K562 (cell line): Measurements from ENCODE around the gene GNA15. TPM values are rescaled to one million over a fixed set of nuclear protein-coding genes. Genes with fewer than 3 reads are reported as not detected.

Experiments used
- HEY1 ChIP-seq: fragments of 250-450 bp; sonication (Bioruptor Pico); IDR thresholded peaks from 2 replicates; pipeline ENCODE4 v1.5.0; 2020; ENCODE audit warnings: mild to moderate bottlenecking, moderate library complexity, borderline replicate concordance
- HLTF ChIP-seq: fragments of 450-650 bp; IDR thresholded peaks from 2 replicates; pipeline ENCODE4 v1.6.1; 2016
- L3MBTL2 ChIP-seq: fragments of 450-650 bp; IDR thresholded peaks from 2 replicates; pipeline ENCODE4 v1.6.1; 2016; ENCODE audit warnings: mild to moderate bottlenecking, moderate library complexity
- PYGO2 ChIP-seq: fragments of 450-650 bp; IDR thresholded peaks from 2 replicates; pipeline ENCODE4 v1.6.1; 2016; ENCODE audit warnings: mild to moderate bottlenecking, missing genetic modification characterization, moderate library complexity, missing compliant biosample characterization
- RFX5 ChIP-seq: IDR thresholded peaks from 2 replicates; pipeline ENCODE4 v1.6.1; 2011; ENCODE audit warnings: low read depth, mild to moderate bottlenecking, improper control_type of control experiment, low read length
- RHOXF2B ChIP-seq: fragments of 250-450 bp; sonication (Bioruptor Pico); conservative IDR thresholded peaks from 2 replicates; pipeline ENCODE4 v1.5.1; 2021
- ZFX ChIP-seq: sonication (generic); formaldehyde crosslinking; IDR thresholded peaks from 2 replicates; pipeline ENCODE4 v1.8.0; 2022; ENCODE audit warnings: mild to moderate bottlenecking, missing genetic modification reagents, moderate library complexity
- ZNF124 ChIP-seq: sonication (generic); formaldehyde crosslinking; IDR thresholded peaks from 2 replicates; pipeline ENCODE4 v1.8.1; 2022; ENCODE audit warnings: missing genetic modification reagents
- ZNF347 ChIP-seq: fragments of 450-650 bp; formaldehyde crosslinking; IDR thresholded peaks from 2 replicates; pipeline ENCODE4 v1.4.0; 2020; ENCODE audit warnings: low read depth, mild to moderate bottlenecking, moderate library complexity
- ZNF699 ChIP-seq: fragments of 250-450 bp; sonication (Bioruptor Pico); IDR thresholded peaks from 2 replicates; pipeline ENCODE4 v1.8.0; 2021; ENCODE audit warnings: mild to moderate bottlenecking, moderate library complexity; ENCODE audit not compliant: insufficient replicate concordance
- polyA plus RNA-seq, 8 experiments: library from polyadenylated mRNA; depleted of rRNA in 4 of 8; stranded (reverse) in 5 of 8; unstranded in 3 of 8; fragments of >200 nt; fragmentation: Nextera tagmentation in 2 of 8; fragmentation: Illumina TruSeq in 1 of 8; extraction: Ambion mirVana in 2 of 8; extraction: Trizol in 1 of 8; gene quantifications; 2 replicates each; pipeline versions ENCODE4 v1.2.1 to v1.2.3, GENCODE V29; 2011 to 2014; ENCODE audit warnings: inconsistent platforms in 1 of 8, missing spikeins in 1 of 8
- total RNA-seq, 7 experiments: library from RNA; depleted of rRNA in 6 of 7; stranded (reverse); fragments of >200 nt in 6 of 7; fragmentation: Illumina TruSeq in 2 of 7; extraction: Trizol in 2 of 7; gene quantifications; 2 replicates each; pipeline versions ENCODE4 v1.2.1 to v1.2.3, GENCODE V29; 2011 to 2021; ENCODE audit warnings: low replicate concordance in 1 of 7
- TF ChIP-seq, protein P1 (sequence below): sonication (generic); formaldehyde crosslinking; IDR thresholded peaks from 2 replicates; pipeline ENCODE4 v1.8.1; 2023; ENCODE audit warnings: mild to moderate bottlenecking, missing genetic modification reagents
- TF ChIP-seq, protein P2 (sequence below): sonication (generic); formaldehyde crosslinking; IDR thresholded peaks from 2 replicates; pipeline ENCODE4 v1.8.0; 2023; ENCODE audit warnings: missing genetic modification reagents, mild to moderate bottlenecking, borderline replicate concordance
- TF ChIP-seq, protein P3 (sequence below): fragments of 450-650 bp; IDR thresholded peaks from 2 replicates; pipeline ENCODE4 v1.6.1; 2018; ENCODE audit warnings: mild to moderate bottlenecking, low read depth; ENCODE audit not compliant: partially characterized antibody
- TF ChIP-seq, protein P4 (sequence below): fragments of 200-800 bp; sonication (Bioruptor generic); IDR thresholded peaks from 2 replicates; pipeline ENCODE4 v1.6.1; 2017; ENCODE audit warnings: missing genetic modification characterization, missing compliant biosample characterization
- TF ChIP-seq, protein P5 (sequence below), 2 experiments: fragments of 200-800 bp in 1 of 2; sonication (Bioruptor generic) in 1 of 2; sonication (generic) in 1 of 2; formaldehyde crosslinking in 1 of 2; IDR thresholded peaks in 1 of 2; conservative IDR thresholded peaks in 1 of 2; 2 replicates each; pipeline versions ENCODE4 v1.5.0 to v1.6.1; 2016 to 2020; ENCODE audit warnings: missing compliant biosample characterization in 1 of 2, missing genetic modification characterization in 1 of 2, missing genetic modification reagents in 1 of 2

GNA15 gene
- total and polyA plus RNA-seq, 9 of the 15 experiments (the other 6 are each of a cell fraction or from before 2014, with no cell fraction given): 0.03 to 0.24 (median 0.11) TPM; not detected in 1

DNA sequence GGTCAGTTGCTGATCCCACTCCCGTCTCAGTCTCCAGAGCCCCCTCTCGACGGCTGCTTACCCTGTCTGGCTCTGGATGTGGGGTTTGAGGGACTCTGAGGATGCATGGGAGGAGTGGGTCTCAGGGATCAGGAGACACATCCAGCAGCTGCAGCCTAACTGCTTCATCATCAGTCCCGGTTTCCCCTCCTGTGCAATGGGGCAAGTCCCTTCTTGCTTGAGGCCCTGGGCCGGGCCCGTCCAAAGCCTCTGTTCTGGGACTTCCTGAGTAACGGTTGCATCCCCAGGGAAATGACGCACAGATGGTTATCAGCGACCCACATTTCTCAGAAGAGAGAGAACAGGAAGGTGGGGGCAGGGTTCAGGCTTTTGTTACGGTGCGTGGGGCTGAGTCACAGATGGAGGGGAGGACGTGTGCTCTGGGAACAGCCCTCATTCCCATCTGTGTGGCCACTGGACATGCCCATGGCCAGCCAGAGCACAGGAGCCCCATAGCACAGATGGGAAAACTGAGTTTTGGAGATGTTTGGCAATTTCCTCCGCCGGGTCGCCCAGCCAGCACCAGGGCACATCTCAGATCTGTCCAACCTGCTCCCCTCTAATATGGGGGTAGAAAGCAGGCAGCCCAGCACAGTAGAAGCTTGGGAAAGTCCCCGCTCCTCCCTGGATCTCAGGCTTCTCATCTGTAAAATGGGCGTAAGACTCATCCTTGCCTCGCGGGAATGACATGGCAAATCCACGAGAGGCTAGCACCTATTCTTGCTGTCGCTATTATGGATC lies 19.3 kb downstream of the GNA15 start (continued):
- TF ChIP-seq, protein P1, sequence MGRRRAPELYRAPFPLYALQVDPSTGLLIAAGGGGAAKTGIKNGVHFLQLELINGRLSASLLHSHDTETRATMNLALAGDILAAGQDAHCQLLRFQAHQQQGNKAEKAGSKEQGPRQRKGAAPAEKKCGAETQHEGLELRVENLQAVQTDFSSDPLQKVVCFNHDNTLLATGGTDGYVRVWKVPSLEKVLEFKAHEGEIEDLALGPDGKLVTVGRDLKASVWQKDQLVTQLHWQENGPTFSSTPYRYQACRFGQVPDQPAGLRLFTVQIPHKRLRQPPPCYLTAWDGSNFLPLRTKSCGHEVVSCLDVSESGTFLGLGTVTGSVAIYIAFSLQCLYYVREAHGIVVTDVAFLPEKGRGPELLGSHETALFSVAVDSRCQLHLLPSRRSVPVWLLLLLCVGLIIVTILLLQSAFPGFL (CRISPR knock-in tag): no peak
- TF ChIP-seq, protein P2, sequence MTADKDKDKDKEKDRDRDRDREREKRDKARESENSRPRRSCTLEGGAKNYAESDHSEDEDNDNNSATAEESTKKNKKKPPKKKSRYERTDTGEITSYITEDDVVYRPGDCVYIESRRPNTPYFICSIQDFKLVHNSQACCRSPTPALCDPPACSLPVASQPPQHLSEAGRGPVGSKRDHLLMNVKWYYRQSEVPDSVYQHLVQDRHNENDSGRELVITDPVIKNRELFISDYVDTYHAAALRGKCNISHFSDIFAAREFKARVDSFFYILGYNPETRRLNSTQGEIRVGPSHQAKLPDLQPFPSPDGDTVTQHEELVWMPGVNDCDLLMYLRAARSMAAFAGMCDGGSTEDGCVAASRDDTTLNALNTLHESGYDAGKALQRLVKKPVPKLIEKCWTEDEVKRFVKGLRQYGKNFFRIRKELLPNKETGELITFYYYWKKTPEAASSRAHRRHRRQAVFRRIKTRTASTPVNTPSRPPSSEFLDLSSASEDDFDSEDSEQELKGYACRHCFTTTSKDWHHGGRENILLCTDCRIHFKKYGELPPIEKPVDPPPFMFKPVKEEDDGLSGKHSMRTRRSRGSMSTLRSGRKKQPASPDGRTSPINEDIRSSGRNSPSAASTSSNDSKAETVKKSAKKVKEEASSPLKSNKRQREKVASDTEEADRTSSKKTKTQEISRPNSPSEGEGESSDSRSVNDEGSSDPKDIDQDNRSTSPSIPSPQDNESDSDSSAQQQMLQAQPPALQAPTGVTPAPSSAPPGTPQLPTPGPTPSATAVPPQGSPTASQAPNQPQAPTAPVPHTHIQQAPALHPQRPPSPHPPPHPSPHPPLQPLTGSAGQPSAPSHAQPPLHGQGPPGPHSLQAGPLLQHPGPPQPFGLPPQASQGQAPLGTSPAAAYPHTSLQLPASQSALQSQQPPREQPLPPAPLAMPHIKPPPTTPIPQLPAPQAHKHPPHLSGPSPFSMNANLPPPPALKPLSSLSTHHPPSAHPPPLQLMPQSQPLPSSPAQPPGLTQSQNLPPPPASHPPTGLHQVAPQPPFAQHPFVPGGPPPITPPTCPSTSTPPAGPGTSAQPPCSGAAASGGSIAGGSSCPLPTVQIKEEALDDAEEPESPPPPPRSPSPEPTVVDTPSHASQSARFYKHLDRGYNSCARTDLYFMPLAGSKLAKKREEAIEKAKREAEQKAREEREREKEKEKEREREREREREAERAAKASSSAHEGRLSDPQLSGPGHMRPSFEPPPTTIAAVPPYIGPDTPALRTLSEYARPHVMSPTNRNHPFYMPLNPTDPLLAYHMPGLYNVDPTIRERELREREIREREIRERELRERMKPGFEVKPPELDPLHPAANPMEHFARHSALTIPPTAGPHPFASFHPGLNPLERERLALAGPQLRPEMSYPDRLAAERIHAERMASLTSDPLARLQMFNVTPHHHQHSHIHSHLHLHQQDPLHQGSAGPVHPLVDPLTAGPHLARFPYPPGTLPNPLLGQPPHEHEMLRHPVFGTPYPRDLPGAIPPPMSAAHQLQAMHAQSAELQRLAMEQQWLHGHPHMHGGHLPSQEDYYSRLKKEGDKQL (CRISPR knock-in tag): no peak
- TF ChIP-seq HLTF: no peak
- no peak for TF ChIP-seq ZNF699 (CRISPR knock-in tag)
- peak; percentile 88 for TF ChIP-seq L3MBTL2
- no peak for TF ChIP-seq ZNF124 (CRISPR knock-in tag)
- TF ChIP-seq, protein P3, sequence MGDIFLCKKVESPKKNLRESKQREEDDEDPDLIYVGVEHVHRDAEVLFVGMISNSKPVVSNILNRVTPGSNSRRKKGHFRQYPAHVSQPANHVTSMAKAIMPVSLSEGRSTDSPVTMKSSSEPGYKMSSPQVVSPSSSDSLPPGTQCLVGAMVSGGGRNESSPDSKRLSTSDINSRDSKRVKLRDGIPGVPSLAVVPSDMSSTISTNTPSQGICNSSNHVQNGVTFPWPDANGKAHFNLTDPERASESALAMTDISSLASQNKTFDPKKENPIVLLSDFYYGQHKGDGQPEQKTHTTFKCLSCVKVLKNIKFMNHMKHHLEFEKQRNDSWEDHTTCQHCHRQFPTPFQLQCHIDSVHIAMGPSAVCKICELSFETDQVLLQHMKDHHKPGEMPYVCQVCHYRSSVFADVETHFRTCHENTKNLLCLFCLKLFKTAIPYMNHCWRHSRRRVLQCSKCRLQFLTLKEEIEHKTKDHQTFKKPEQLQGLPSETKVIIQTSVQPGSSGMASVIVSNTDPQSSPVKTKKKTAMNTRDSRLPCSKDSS: no peak
- TF ChIP-seq, protein P4, sequence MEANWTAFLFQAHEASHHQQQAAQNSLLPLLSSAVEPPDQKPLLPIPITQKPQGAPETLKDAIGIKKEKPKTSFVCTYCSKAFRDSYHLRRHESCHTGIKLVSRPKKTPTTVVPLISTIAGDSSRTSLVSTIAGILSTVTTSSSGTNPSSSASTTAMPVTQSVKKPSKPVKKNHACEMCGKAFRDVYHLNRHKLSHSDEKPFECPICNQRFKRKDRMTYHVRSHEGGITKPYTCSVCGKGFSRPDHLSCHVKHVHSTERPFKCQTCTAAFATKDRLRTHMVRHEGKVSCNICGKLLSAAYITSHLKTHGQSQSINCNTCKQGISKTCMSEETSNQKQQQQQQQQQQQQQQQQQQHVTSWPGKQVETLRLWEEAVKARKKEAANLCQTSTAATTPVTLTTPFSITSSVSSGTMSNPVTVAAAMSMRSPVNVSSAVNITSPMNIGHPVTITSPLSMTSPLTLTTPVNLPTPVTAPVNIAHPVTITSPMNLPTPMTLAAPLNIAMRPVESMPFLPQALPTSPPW: peak; percentile 91
- TF ChIP-seq RFX5: no peak
- no peak for TF ChIP-seq ZNF347 (CRISPR knock-in tag)
- TF ChIP-seq, protein P5, sequence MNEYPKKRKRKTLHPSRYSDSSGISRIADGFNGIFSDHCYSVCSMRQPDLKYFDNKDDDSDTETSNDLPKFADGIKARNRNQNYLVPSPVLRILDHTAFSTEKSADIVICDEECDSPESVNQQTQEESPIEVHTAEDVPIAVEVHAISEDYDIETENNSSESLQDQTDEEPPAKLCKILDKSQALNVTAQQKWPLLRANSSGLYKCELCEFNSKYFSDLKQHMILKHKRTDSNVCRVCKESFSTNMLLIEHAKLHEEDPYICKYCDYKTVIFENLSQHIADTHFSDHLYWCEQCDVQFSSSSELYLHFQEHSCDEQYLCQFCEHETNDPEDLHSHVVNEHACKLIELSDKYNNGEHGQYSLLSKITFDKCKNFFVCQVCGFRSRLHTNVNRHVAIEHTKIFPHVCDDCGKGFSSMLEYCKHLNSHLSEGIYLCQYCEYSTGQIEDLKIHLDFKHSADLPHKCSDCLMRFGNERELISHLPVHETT (CRISPR knock-in tag; conservative IDR thresholded peaks at IDR 0.05 in 1 of 2, IDR thresholded peaks at IDR 0.05 in 1 of 2): 0 out of 4 replicates have a peak, but pooled peaks of 1 of the 2 experiments have one; percentile 49
- TF ChIP-seq PYGO2 (tag): 0 out of 2 replicates have a peak, but pooled peaks have one; percentile 0
- no peak; the same call in 1 of the 2 replicates for TF ChIP-seq HEY1 (CRISPR knock-in tag)
- TF ChIP-seq RHOXF2B (CRISPR knock-in tag): no peak
- peak; percentile 90 for TF ChIP-seq ZFX
